Measurements from ENCODE around the gene HDAC4. TPM values are rescaled to one million over a fixed set of nuclear protein-coding genes. Genes with fewer than 3 reads are reported as not detected.

HDAC4 gene
- total and polyA plus RNA-seq, 7 donors = 7.9 to 329 (median 129) TPM

DNA sequence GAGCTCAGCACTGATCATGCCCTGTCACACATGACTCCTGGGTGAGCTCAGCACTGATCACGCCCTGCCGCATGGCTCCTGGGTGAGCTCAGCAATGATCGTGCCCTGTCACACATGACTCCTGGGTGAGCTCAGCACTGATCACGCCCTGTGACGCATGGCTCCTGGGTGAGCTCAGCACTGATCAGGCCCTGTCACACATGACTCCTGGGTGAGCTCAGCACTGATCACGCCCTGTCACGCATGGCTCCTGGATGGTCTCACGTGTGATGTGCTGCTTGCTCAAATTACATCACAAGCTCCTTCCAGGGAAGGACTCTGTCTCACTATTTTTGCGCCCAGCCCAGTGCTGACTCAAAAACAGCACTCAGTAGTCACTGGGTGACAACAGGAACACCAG is 258.0 kb downstream of the HDAC4 start:
- no peak overlapping the region for H3K27ac ChIP-seq
- H3K36me3 ChIP-seq (ENCODE audit: insufficient read depth in 1 of 2, low read depth in 1 of 2) = peaks cover 0 to 94% of the 10 kb centered on the region in 2 donors
- no peaks in the 10 kb centered on the region for H3K27me3 ChIP-seq (ENCODE audit: insufficient read depth in 3 of 3, low read length in 2 of 3)
- no peak overlapping the region for H3K4me3 ChIP-seq
- ATAC-seq (peak in 2 of 4 donors; percentile 9 to 37), DNase-seq (no peak)
- intact Hi-C loops (cut with DNase I) = loop anchor here in 1 of 2 donors (10.0 kb wide), 1 partner anchor 252 kb away; no protein-coding TSS in a partner anchor
- H3K9me3 ChIP-seq = no peaks in the 10 kb centered on the region
- no peaks in the 10 kb centered on the region for H3K4me1 ChIP-seq
- WGBS, 3 donors = 88 to 95% (median 90%) methylated on average over 9 of the region's 9 CpGs
- TF ChIP-seq, protein P1, sequence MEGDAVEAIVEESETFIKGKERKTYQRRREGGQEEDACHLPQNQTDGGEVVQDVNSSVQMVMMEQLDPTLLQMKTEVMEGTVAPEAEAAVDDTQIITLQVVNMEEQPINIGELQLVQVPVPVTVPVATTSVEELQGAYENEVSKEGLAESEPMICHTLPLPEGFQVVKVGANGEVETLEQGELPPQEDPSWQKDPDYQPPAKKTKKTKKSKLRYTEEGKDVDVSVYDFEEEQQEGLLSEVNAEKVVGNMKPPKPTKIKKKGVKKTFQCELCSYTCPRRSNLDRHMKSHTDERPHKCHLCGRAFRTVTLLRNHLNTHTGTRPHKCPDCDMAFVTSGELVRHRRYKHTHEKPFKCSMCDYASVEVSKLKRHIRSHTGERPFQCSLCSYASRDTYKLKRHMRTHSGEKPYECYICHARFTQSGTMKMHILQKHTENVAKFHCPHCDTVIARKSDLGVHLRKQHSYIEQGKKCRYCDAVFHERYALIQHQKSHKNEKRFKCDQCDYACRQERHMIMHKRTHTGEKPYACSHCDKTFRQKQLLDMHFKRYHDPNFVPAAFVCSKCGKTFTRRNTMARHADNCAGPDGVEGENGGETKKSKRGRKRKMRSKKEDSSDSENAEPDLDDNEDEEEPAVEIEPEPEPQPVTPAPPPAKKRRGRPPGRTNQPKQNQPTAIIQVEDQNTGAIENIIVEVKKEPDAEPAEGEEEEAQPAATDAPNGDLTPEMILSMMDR (IDR thresholded peaks at IDR 0.05) = no peak

GRCh38 chr2:239142296-239142695 is 258.5 kb downstream of the HDAC4 start:
- Histone ChIP-seq H3K27ac (no peak overlapping the region), H3K4me3 (no peak overlapping the region), H3K27me3 (ENCODE audit: insufficient read depth in 3 of 3, low read length in 2 of 3) (no peaks in the 10 kb centered on the region), H3K36me3 (ENCODE audit: insufficient read depth in 1 of 2, low read depth in 1 of 2) (peaks cover 0 to 94% of the 10 kb centered on the region in 2 donors), H3K9me3 (no peaks in the 10 kb centered on the region), H3K4me1 (no peaks in the 10 kb centered on the region)
- no peak for DNase-seq
- TF ChIP-seq, protein P1 (IDR thresholded peaks at IDR 0.05) = no peak
- no peak for ATAC-seq
- WGBS, 3 donors = 94 to 97% (median 95%) methylated on average over 13 of the region's 13 CpGs
- intact Hi-C loops (cut with DNase I) = loop anchor here in 1 of 2 donors (10.0 kb wide), 1 partner anchor 253 kb away; no protein-coding TSS in a partner anchor

DNA sequence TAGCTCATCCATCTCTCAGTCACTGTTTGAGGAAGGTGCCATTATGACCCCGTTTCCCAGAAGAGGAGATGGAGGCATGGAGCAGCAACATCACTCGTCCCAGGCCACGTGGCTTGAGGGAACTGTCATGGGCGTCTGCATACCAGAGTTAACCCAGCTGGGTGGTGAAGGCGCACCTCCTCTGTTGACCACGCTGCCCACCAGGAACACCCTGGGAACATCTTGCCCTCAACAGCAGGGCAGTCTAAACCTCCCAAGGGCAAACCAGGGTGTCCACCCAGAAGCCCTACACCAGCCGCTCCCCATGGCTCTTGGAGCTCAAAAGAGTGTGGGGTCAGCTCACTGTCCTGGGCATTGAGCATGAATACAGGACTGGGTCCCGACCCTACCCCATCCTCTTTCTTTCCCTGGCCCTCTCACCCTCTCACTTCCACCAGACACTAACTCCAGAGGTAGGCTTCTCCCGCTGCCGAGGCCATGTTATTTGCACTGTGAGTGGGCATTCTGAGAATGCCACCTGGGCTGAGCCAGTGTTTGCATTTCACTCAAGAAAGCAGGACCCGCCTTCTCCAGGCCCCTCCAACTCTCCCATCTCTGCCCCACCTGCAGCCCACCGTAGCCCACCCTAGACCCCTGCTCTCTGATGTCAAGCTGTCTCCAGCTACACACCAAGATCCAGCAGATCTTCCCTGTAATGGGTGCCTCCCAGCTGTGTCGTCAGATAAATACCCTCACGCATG is 259.6 kb downstream of the HDAC4 start:
- TF ChIP-seq, protein P1 (IDR thresholded peaks at IDR 0.05) = no peak
- Histone ChIP-seq H3K4me3 (no peak overlapping the region), H3K9me3 (no peaks in the 10 kb centered on the region), H3K27me3 (ENCODE audit: insufficient read depth in 3 of 3, low read length in 2 of 3) (no peaks in the 10 kb centered on the region), H3K27ac (no peak overlapping the region), H3K36me3 (ENCODE audit: insufficient read depth in 1 of 2, low read depth in 1 of 2) (peaks cover 5 to 97% of the 10 kb centered on the region in 2 donors), H3K4me1 (no peaks in the 10 kb centered on the region)
- WGBS, 3 donors = 95 to 97% (median 97%) methylated on average over 14 of the region's 14 CpGs
- DNase-seq = peak in 1 of 2 donors; percentile 9
- intact Hi-C loops (cut with DNase I) = loop anchor here in 1 of 2 donors (10.0 kb wide), 1 partner anchor 254 kb away; no protein-coding TSS in a partner anchor
- no peak for ATAC-seq

GRCh38 chr2:239140346-239141020 is 260.3 kb downstream of the HDAC4 start:
- ATAC-seq (no peak), DNase-seq (peak in 1 of 2 donors; percentile 37)
- TF ChIP-seq, protein P1 (IDR thresholded peaks at IDR 0.05) = no peak
- Histone ChIP-seq H3K4me3 (no peak overlapping the region), H3K27me3 (ENCODE audit: insufficient read depth in 3 of 3, low read length in 2 of 3) (no peaks in the 10 kb centered on the region), H3K36me3 (ENCODE audit: insufficient read depth in 1 of 2, low read depth in 1 of 2) (peaks cover 6 to 97% of the 10 kb centered on the region in 2 donors), H3K4me1 (no peaks in the 10 kb centered on the region), H3K9me3 (no peaks in the 10 kb centered on the region), H3K27ac (no peak overlapping the region)
- 86 to 91% (median 90%) methylated on average over 23 of the region's 23 CpGs for WGBS, 3 donors
- intact Hi-C loops (cut with DNase I) = loop anchor here in 1 of 2 donors (10.0 kb wide), 1 partner anchor 254 kb away; no protein-coding TSS in a partner anchor

All from psoas muscle (tissue), 8 donors.